ENCODE data around the gene RNU1-4.
A peak's percentile ranks its signal among the peaks of the same experiment; 100 is the strongest.
"Not testable (repeated sequence)": the region's sequence is repeated elsewhere in the genome, so short reads cannot be mapped to it uniquely, and the experiment has no call there.

The RNU1-4 gene

DNA sequence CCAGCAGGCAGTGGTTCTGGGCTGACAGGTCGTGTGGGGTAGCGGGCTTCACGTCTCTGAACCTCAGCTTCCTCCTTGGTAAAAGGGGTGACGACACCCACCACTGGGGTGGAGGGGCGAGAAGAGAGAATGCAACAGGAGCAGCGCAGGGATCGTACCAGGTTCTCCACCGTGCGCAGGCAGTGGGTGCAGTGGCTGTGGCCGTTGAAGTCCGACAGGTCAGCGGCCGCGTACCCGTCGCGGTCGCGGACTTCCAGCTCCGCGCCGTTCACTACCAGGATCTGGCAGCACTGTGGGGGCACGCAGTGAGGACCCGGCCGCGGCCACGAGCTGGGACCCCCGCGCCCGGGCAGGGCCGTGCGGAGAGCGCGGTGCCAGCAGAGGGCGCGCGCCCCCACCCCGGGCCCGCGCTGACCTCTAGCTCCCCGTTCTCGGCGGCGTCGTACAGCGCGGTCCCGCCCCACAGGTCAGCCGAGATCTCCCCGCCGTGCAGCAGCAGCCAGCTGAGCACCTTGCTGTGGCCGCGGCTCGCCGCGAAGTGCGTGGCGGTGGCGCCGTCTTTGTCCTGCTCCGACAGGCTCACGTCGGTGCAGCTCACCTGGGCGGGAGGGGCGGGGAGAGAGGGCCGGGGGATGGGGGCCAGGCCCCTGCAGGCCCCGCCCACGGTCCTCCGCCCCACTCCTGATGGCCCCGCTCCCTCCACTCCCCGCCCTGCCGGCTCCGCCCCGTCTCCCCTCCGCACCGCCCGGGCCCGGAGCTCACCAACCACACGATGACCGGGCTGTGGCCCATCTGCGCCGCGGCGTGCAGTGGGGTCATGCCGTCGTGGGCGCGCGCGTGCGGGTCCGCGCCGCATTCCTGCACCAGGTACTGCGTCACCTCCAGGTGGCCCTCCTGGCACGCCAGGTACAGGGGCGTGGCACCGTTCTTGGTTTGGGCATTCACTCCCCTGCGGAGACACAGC is 32.9 kb upstream of the RNU1-4 start:
- H3K4me3 ChIP-seq (ENCODE audit: low read depth, low read length); DNase-seq (ENCODE audit: low read depth): not testable (repeated sequence)

DNA sequence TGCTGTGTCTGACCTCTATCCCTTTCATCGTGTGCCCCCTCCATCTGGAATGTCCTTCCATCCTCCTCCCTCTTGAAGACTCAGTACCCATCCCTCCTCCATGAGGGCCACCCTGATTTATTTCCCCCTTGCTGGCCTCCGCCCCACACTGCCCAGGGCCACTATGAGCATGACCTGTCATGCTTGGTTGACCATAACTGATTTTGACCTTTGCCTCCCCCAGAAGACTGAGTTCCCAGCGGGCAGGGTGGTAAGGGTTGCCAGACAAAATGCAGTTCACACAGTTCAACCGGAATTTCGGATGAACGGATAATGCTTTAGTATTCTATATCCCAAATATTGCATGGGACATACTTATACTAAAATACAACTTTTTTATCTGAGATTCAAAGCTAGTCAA is 31.6 kb upstream of the RNU1-4 start:
- not testable (repeated sequence) for H3K4me3 ChIP-seq (ENCODE audit: low read depth, low read length); DNase-seq (ENCODE audit: low read depth)

DNA sequence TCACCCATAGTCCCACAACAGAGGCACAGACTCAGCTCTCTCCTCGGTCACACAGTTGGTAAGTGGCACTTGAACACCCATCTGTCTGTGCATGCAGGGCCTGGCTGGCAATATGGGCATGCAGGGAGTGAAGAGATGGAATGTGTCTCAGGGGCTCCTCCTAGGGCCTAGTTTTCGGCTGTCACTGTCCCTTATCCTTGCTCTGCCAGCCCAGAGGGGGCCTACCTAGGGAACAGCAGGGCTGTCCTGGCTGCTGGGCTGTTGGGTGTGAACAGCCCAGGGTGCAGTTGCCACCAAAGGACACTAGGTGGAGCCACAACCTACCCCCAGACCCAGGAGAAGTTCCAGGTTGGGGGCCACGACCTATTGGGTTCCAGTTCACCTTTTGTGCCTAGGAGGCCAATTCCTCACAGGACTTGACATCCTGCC is 30.6 kb upstream of the RNU1-4 start:
- H3K4me3 ChIP-seq (ENCODE audit: low read depth, low read length); DNase-seq (ENCODE audit: low read depth): not testable (repeated sequence)
- TF ChIP-seq, protein P1, sequence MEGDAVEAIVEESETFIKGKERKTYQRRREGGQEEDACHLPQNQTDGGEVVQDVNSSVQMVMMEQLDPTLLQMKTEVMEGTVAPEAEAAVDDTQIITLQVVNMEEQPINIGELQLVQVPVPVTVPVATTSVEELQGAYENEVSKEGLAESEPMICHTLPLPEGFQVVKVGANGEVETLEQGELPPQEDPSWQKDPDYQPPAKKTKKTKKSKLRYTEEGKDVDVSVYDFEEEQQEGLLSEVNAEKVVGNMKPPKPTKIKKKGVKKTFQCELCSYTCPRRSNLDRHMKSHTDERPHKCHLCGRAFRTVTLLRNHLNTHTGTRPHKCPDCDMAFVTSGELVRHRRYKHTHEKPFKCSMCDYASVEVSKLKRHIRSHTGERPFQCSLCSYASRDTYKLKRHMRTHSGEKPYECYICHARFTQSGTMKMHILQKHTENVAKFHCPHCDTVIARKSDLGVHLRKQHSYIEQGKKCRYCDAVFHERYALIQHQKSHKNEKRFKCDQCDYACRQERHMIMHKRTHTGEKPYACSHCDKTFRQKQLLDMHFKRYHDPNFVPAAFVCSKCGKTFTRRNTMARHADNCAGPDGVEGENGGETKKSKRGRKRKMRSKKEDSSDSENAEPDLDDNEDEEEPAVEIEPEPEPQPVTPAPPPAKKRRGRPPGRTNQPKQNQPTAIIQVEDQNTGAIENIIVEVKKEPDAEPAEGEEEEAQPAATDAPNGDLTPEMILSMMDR (IDR thresholded peaks at IDR 0.05; ENCODE audit: low read depth, low read length), result peak; percentile 30

DNA sequence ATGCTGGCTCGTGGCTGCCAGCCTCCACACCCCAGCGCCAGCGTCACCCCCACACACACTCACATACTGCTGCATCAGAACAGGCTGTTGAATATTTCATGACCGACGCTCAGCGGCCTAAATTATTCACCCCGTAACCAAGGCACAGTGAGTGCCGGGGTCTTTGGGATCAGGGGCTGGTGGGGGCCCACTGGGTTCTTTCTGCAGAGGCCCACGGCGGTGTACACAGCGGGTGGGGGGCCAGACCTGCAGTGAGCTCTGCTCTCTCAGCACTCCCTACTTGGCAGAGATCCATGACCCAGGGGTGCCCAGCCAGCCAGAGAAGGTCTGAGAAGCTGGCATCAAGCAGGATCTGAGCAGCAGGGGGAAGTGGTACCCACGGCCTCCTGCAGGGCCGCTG is 29.7 kb upstream of the RNU1-4 start:
- DNase-seq (ENCODE audit: low read depth); H3K4me3 ChIP-seq (ENCODE audit: low read depth, low read length): not testable (repeated sequence)

DNA sequence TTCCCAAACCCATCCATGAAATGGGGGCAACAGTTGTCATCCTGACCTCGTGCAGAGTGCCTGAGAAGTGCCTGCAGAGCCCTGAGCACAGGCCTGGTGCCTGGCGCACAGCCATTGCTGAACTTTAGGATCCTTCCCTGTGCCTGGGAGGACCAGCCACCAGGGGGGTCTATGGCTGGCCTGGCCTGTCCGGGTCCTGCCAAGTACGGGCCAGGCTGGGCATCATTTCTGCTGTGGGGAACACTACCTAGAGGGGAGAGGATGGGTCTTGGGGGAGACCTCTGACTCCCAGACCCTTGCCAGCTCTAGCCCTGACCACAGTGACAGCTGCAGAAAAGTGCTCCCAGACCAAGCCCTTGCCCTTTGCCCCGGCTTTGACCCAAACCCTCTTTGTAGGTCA is 28.2 kb upstream of the RNU1-4 start:
- DNase-seq (ENCODE audit: low read depth); H3K4me3 ChIP-seq (ENCODE audit: low read depth, low read length): not testable (repeated sequence)

DNA sequence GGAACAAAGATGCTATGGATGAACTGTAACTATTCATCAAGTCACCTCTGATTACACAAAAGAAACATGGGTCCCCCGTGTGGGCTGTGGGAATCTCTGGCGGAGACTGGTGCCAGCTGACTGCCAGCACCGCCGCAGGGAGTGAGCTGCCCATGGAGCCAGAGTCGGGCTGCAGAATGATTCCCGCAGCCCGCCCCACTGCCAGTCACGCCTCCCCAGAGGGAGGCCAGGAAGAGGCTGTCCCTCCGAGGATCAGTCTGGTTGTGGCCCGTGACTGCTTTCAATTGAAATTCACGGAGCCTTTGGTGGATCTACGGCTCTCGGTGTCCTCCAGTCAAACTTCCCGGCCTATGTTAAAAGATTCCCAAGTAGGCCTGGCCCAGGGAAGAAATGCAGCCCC is 27.7 kb upstream of the RNU1-4 start:
- not testable (repeated sequence) for DNase-seq (ENCODE audit: low read depth); H3K4me3 ChIP-seq (ENCODE audit: low read depth, low read length)

DNA sequence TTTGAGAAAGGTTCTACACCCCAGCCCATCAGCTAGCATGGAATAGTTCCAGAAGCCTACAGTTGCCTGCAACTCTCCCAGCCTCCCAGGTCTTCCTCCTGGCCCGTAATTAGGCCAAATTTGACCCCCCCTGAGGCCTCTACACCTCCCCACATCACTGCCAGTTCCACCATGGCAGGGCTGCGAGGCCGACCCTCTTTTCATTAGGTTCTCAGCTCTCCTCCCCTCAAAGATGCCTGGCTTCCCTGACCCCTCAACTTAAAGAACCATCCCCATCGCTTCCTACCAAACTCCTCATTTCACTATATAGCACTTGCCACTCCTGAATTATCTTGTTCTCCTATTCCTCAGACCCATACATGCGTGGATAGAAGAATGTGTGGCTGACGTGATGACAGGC is 27.3 kb upstream of the RNU1-4 start:
- DNase-seq (ENCODE audit: low read depth); H3K4me3 ChIP-seq (ENCODE audit: low read depth, low read length): not testable (repeated sequence)

DNA sequence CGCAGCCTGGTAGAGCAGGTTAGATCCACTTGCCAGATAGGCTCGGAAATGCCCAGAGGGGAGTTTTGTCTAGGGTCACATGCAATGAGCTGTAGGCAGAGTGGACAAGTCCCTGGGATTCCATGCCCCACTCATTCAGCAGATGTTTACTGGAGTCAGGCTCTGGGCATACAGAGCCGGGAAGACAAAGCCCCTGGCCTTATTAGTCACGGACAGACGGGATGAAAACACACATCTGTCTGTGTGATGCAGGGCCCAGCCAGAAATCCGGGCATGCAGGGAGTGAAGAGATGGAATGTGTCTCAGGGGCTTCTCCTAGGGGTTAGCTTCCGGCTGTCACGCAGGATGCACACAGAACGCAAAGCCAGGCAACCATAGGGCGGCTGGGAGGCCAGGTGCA is 26.8 kb upstream of the RNU1-4 start:
- not testable (repeated sequence) for DNase-seq (ENCODE audit: low read depth); H3K4me3 ChIP-seq (ENCODE audit: low read depth, low read length)

DNA sequence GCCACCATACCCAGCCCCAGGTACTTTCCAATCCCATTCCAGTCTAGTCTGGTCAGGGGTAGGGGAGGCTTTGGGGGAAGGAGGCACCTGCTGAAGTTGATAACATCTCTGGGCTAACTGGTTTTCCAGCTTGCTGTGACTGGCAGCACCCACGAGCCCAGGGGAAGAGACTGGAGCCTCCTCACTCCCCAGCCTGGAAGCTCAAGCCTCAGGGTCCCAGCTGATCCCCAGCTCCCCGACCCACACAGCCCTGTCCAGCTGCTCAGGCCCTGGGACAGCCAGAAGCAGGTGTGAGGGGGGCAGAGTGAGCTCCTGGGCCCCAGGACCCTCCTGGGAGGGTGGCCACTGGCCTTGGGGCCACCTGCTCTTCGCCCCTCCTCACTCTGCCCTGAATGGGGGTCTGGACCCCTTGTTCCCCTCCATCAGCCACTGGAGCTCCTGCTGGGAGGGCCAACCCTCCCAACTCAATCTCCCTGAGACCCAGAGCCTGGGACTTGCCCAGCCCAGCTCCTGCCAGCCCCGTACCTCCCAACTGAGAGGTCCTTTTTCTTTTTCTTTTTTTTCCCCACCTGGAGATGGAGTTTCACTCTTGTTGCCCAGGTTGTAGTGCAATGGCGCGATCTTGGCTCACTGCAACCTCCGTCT is 23.5 kb upstream of the RNU1-4 start:
- TF ChIP-seq MYC (IDR thresholded peaks at IDR 0.05; ENCODE audit: low read depth, low read length) (no peak), POLR2A (IDR thresholded peaks at IDR 0.05; ENCODE audit: extremely low read depth, insufficient read length) (no peak)
- TF ChIP-seq, protein P2, sequence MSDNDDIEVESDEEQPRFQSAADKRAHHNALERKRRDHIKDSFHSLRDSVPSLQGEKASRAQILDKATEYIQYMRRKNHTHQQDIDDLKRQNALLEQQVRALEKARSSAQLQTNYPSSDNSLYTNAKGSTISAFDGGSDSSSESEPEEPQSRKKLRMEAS (IDR thresholded peaks at IDR 0.05; ENCODE audit: low read depth, low read length), result no peak
- TF ChIP-seq, protein P1 (IDR thresholded peaks at IDR 0.05; ENCODE audit: low read depth, low read length), result no peak
- no peak for DNase-seq (ENCODE audit: low read depth)
- H3K4me3 ChIP-seq (ENCODE audit: low read depth, low read length), result no peak overlapping the region

DNA sequence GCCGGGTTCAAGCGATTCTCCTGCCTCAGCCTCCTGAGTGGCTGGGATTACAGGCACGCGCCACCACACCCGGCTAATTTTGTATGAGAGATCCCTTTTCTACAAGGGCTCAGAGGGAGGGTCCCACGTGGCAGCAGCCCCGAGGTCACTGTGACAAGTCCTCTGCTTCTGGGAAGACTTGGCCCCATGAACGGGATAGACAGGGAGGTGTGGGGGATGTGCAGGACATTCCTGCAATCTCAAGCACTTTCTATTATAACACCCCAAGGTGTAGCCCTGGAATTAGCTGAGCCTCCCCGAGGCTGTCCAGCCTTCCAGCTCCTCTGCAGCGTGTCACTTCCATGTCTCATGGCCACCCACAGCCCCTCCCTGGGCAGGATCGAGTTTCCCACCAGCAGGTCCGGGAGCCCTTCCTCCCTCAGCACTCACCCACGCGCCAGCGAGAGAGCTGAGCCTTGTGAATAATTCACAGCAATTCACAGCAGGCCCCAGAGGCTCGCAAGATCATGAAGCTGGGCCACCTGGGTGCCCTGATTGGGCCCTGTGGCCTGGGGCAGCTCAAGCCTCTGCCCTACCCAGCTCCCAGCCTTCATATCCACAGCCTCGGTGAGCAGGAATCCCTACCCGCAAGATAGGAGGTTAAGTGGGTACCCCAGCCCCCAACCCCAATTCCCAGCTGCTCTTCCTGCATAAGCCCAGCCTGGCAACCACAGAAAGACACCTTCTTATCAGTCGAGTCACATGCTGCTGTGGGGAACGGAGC is 22.8 kb upstream of the RNU1-4 start:
- TF ChIP-seq, protein P1 (IDR thresholded peaks at IDR 0.05; ENCODE audit: low read depth, low read length), result no peak
- no peak for DNase-seq (ENCODE audit: low read depth)
- no peak overlapping the region for H3K4me3 ChIP-seq (ENCODE audit: low read depth, low read length)

DNA sequence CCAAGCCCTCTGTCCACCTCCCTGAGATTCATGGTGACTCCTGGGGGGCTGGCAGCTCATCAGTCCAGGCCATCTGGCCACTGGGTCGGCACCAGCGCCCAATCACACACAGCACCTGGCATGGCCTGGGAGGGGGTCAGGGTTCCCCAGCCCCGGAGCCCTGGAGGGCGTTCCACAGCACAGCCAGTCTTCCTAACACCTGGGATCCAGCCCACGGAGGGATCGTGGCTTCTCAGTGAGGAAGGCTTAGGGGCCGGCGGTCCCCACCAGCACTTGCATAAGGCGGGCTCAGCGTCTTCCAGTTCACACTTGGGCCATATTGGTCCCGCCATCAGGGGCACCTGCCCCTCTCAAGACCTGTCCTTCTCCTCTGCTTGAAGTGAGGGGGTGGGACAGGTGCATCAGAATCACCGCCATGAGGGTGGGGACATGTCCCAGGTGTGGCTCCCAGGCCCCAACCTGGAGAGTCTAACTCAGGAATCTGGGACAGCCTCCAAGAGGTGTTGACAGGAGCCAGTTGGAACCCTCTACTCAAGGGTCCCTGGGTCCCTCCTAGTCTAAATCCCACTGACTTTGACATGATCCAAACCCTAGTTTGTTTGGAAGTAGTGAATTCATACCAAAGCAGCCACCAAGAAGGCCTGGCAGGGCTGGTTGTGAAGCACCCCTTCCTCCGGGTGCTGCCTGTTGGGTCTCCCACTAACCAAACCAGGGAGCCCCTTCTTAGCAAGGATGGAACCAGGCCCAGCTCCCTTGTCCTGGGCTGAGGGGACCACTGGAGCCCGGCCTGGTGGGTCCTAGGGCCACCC is 22.0 kb upstream of the RNU1-4 start:
- H3K4me3 ChIP-seq (ENCODE audit: low read depth, low read length); DNase-seq (ENCODE audit: low read depth): not testable (repeated sequence)
